Erythroblast (primary cell): ENCODE measurements around the gene GK.

Experiments
- DNase-seq, 2 experiments: peaks; one replicate each; lab custom pipeline; 2025; lab: John Stamatoyannopoulos, UW
- GATA1 ChIP-seq: IDR thresholded peaks from 2 replicates; pipeline ENCODE4 v1.6.1; 2011; ENCODE audit warnings: low read depth, mild to moderate bottlenecking, control low read depth, low read length, moderate library complexity
- POLR2A ChIP-seq: IDR thresholded peaks from 2 replicates; pipeline ENCODE4 v1.6.1; 2011; ENCODE audit warnings: mild to moderate bottlenecking, low read length

The GK gene

GRCh38 chrX:30666094-30666493 is 12.9 kb downstream of the GK start:
- no peak for TF ChIP-seq GATA1
- no peak for TF ChIP-seq POLR2A
- no peak for DNase-seq

- no peak for TF ChIP-seq POLR2A
- TF ChIP-seq GATA1, result no peak
- no peak for DNase-seq
These were observed 15.4 kb downstream of the GK start for GRCh38 chrX:30668581-30668980.

- peak in 1 of 2 experiments; percentile 1 for DNase-seq
These were observed 18.0 kb downstream of the GK start for GRCh38 chrX:30671189-30671588.

GRCh38 chrX:30673127-30673796 is 20.0 kb downstream of the GK start:
- no peak for TF ChIP-seq POLR2A
- TF ChIP-seq GATA1, result no peak
- no peak for DNase-seq

GRCh38 chrX:30673884-30674598 is 20.8 kb downstream of the GK start:
- DNase-seq, result no peak
- no peak for TF ChIP-seq POLR2A
- TF ChIP-seq GATA1, result no peak

GRCh38 chrX:30674799-30675198 is 21.6 kb downstream of the GK start:
- no peak for DNase-seq
- TF ChIP-seq POLR2A (no peak), GATA1 (no peak)

GRCh38 chrX:30679369-30679768 is 26.1 kb downstream of the GK start:
- no peak for DNase-seq
- TF ChIP-seq POLR2A, result no peak
- no peak for TF ChIP-seq GATA1

- peak in 1 of 2 experiments; percentile 0 for DNase-seq
- TF ChIP-seq POLR2A (no peak), GATA1 (no peak)
These were observed 27.4 kb downstream of the GK start for GRCh38 chrX:30680618-30681017.

- no peak for DNase-seq
- TF ChIP-seq POLR2A, result no peak
- no peak for TF ChIP-seq GATA1
These were observed 35.4 kb downstream of the GK start for GRCh38 chrX:30688641-30689040.

GRCh38 chrX:30689116-30689515 is 35.9 kb downstream of the GK start:
- no peak for TF ChIP-seq POLR2A
- no peak for TF ChIP-seq GATA1
- no peak for DNase-seq

- DNase-seq, result no peak
- TF ChIP-seq POLR2A, result no peak
- no peak for TF ChIP-seq GATA1
These were observed 37.1 kb downstream of the GK start for GRCh38 chrX:30690330-30690729.

GRCh38 chrX:30693999-30694650 is 40.9 kb downstream of the GK start:
- DNase-seq, result no peak

GRCh38 chrX:30702736-30703135 is 49.5 kb downstream of the GK start:
- no peak for DNase-seq
- TF ChIP-seq POLR2A (no peak), GATA1 (no peak)

More at GRCh38 chrX:30693999-30694650, 40.9 kb downstream of the GK start:
- TF ChIP-seq GATA1, result no peak
- no peak for TF ChIP-seq POLR2A

- DNase-seq, result no peak
- no peak for TF ChIP-seq POLR2A
- TF ChIP-seq GATA1, result no peak
These were observed 53.1 kb downstream of the GK start for GRCh38 chrX:30706216-30706775.

GRCh38 chrX:30712214-30712613 is 59.0 kb downstream of the GK start:
- no peak for DNase-seq
- TF ChIP-seq POLR2A (no peak), GATA1 (no peak)

GRCh38 chrX:30713061-30713525 is 59.9 kb downstream of the GK start:
- TF ChIP-seq GATA1, result no peak
- TF ChIP-seq POLR2A, result no peak
- peak; percentile 65 to 78 for DNase-seq
